ENCODE measurements around the gene DIPK1B. TPM values are rescaled to one million over a fixed set of nuclear protein-coding genes. Genes with fewer than 3 reads are reported as not detected.

DIPK1B gene
- total and polyA plus RNA-seq, 2 experiments from 2014 or later, result 18.7 to 60.0 TPM

DNA sequence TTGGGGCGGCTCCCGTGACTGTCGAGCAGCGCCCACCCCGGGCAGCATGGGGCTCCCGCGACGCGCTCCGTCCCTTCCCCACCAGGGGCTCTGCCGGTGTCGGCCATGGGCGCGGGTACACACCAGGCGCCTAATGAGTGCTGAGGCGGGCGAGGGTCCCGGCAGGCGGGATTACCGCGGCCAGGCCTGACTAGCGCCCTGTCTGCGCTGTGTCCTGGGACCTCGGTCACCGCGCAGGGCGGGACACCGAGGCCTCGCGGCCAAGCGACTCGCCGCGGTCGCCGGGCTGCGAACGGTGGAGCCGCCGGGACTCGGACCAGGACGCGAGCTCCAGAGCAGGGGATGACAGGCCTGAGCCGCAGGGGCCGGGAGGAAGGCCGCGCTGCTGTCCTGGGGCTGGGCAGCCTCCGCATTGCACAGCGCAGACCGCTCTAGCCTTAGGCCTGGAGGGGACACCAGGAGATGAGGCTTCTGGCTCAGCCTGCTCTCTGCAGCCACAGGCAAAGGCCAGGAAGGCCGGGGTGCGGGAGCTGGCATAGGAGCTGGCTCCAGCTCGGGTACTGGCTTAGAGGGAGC lies 16.3 kb downstream of the DIPK1B start:
- Mint-ChIP-seq H3K4me3 (peak overlapping the region; percentile 66), H3K36me3 (ENCODE audit: low read depth) (peaks cover 43% of the 10 kb centered on the region), H3K9me3 (no peaks in the 10 kb centered on the region; the same call in 1 of the 3 replicates), H3K27ac (no peak overlapping the region), H3K4me1 (peaks cover 18% of the 10 kb centered on the region), H3K27me3 (ENCODE audit: insufficient read depth, low read depth, poor library complexity) (peaks cover 25% of the 10 kb centered on the region)
- Histone ChIP-seq H2AFZ (no peak overlapping the region; the same call in 1 of the 2 replicates), H3K27ac (ENCODE audit: low read depth) (no peak overlapping the region), H3F3A (replicated peaks; ENCODE audit: low read depth) (peaks cover 38% of the 10 kb centered on the region), H3K4me1 (ENCODE audit: insufficient read depth) (peaks cover 9% of the 10 kb centered on the region; the same call in 1 of the 2 replicates), H3K4me3 (peak overlapping the region; percentile 99), H4K20me1 (replicated peaks; ENCODE audit: insufficient read depth) (peaks cover 31% of the 10 kb centered on the region), H3K36me3 (ENCODE audit: insufficient read depth) (peaks cover 22% of the 10 kb centered on the region), H3K4me2 (peak overlapping the region; percentile 94), H3K9me2 (ENCODE audit: insufficient read depth) (no peaks in the 10 kb centered on the region), H3K79me2 (replicated peaks; ENCODE audit: insufficient read depth) (peaks cover 35% of the 10 kb centered on the region), H3K27me3 (ENCODE audit: insufficient read depth) (peaks cover 15% of the 10 kb centered on the region)
- TF ChIP-seq EZH2phosphoT487 (IDR thresholded peaks at IDR 0.05; ENCODE audit: unreplicated experiment) (no peak), NANOG (IDR thresholded peaks at IDR 0.05; ENCODE audit: borderline replicate concordance) (no peak), ZNF331 (CRISPR knock-in tag; IDR thresholded peaks at IDR 0.05; ENCODE audit: low read depth) (no peak), CREB1 (CRISPR knock-in tag; IDR thresholded peaks at IDR 0.05; ENCODE audit: low read depth) (no peak), STAT1 (IDR thresholded peaks at IDR 0.05; ENCODE audit: unreplicated experiment) (no peak), POLR2AphosphoS5 (IDR thresholded peaks at IDR 0.05; ENCODE audit: low read depth) (no peak), EZH2 (IDR thresholded peaks at IDR 0.05; ENCODE audit: low read depth, unreplicated experiment) (no peak), ZNF114 (CRISPR knock-in tag; IDR thresholded peaks at IDR 0.05) (no peak), JUNB (IDR thresholded peaks at IDR 0.05; ENCODE audit: unreplicated experiment) (no peak)
- TF ChIP-seq, protein P1, sequence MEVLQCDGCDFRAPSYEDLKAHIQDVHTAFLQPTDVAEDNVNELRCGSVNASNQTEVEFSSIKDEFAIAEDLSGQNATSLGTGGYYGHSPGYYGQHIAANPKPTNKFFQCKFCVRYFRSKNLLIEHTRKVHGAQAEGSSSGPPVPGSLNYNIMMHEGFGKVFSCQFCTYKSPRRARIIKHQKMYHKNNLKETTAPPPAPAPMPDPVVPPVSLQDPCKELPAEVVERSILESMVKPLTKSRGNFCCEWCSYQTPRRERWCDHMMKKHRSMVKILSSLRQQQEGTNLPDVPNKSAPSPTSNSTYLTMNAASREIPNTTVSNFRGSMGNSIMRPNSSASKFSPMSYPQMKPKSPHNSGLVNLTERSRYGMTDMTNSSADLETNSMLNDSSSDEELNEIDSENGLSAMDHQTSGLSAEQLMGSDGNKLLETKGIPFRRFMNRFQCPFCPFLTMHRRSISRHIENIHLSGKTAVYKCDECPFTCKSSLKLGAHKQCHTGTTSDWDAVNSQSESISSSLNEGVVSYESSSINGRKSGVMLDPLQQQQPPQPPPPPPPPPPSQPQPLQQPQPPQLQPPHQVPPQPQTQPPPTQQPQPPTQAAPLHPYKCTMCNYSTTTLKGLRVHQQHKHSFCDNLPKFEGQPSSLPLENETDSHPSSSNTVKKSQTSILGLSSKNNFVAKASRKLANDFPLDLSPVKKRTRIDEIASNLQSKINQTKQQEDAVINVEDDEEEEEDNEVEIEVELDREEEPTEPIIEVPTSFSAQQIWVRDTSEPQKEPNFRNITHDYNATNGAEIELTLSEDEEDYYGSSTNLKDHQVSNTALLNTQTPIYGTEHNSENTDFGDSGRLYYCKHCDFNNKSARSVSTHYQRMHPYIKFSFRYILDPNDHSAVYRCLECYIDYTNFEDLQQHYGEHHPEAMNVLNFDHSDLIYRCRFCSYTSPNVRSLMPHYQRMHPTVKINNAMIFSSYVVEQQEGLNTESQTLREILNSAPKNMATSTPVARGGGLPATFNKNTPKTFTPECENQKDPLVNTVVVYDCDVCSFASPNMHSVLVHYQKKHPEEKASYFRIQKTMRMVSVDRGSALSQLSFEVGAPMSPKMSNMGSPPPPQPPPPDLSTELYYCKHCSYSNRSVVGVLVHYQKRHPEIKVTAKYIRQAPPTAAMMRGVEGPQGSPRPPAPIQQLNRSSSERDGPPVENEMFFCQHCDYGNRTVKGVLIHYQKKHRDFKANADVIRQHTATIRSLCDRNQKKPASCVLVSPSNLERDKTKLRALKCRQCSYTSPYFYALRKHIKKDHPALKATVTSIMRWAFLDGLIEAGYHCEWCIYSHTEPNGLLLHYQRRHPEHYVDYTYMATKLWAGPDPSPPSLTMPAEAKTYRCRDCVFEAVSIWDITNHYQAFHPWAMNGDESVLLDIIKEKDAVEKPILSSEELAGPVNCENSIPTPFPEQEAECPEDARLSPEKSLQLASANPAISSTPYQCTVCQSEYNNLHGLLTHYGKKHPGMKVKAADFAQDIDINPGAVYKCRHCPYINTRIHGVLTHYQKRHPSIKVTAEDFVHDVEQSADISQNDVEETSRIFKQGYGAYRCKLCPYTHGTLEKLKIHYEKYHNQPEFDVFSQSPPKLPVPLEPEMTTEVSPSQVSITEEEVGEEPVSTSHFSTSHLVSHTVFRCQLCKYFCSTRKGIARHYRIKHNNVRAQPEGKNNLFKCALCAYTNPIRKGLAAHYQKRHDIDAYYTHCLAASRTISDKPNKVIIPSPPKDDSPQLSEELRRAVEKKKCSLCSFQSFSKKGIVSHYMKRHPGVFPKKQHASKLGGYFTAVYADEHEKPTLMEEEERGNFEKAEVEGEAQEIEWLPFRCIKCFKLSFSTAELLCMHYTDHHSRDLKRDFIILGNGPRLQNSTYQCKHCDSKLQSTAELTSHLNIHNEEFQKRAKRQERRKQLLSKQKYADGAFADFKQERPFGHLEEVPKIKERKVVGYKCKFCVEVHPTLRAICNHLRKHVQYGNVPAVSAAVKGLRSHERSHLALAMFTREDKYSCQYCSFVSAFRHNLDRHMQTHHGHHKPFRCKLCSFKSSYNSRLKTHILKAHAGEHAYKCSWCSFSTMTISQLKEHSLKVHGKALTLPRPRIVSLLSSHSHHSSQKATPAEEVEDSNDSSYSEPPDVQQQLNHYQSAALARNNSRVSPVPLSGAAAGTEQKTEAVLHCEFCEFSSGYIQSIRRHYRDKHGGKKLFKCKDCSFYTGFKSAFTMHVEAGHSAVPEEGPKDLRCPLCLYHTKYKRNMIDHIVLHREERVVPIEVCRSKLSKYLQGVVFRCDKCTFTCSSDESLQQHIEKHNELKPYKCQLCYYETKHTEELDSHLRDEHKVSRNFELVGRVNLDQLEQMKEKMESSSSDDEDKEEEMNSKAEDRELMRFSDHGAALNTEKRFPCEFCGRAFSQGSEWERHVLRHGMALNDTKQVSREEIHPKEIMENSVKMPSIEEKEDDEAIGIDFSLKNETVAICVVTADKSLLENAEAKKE (CRISPR knock-in tag; IDR thresholded peaks at IDR 0.05), result no peak
- TF ChIP-seq, protein P2, sequence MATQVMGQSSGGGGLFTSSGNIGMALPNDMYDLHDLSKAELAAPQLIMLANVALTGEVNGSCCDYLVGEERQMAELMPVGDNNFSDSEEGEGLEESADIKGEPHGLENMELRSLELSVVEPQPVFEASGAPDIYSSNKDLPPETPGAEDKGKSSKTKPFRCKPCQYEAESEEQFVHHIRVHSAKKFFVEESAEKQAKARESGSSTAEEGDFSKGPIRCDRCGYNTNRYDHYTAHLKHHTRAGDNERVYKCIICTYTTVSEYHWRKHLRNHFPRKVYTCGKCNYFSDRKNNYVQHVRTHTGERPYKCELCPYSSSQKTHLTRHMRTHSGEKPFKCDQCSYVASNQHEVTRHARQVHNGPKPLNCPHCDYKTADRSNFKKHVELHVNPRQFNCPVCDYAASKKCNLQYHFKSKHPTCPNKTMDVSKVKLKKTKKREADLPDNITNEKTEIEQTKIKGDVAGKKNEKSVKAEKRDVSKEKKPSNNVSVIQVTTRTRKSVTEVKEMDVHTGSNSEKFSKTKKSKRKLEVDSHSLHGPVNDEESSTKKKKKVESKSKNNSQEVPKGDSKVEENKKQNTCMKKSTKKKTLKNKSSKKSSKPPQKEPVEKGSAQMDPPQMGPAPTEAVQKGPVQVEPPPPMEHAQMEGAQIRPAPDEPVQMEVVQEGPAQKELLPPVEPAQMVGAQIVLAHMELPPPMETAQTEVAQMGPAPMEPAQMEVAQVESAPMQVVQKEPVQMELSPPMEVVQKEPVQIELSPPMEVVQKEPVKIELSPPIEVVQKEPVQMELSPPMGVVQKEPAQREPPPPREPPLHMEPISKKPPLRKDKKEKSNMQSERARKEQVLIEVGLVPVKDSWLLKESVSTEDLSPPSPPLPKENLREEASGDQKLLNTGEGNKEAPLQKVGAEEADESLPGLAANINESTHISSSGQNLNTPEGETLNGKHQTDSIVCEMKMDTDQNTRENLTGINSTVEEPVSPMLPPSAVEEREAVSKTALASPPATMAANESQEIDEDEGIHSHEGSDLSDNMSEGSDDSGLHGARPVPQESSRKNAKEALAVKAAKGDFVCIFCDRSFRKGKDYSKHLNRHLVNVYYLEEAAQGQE (IDR thresholded peaks at IDR 0.05; ENCODE audit: unreplicated experiment), result no peak
- TF ChIP-seq, protein P3, sequence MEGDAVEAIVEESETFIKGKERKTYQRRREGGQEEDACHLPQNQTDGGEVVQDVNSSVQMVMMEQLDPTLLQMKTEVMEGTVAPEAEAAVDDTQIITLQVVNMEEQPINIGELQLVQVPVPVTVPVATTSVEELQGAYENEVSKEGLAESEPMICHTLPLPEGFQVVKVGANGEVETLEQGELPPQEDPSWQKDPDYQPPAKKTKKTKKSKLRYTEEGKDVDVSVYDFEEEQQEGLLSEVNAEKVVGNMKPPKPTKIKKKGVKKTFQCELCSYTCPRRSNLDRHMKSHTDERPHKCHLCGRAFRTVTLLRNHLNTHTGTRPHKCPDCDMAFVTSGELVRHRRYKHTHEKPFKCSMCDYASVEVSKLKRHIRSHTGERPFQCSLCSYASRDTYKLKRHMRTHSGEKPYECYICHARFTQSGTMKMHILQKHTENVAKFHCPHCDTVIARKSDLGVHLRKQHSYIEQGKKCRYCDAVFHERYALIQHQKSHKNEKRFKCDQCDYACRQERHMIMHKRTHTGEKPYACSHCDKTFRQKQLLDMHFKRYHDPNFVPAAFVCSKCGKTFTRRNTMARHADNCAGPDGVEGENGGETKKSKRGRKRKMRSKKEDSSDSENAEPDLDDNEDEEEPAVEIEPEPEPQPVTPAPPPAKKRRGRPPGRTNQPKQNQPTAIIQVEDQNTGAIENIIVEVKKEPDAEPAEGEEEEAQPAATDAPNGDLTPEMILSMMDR (conservative IDR thresholded peaks at IDR 0.05; ENCODE audit: low read depth in 2 of 2), result no peak
- TF ChIP-seq, protein P4, sequence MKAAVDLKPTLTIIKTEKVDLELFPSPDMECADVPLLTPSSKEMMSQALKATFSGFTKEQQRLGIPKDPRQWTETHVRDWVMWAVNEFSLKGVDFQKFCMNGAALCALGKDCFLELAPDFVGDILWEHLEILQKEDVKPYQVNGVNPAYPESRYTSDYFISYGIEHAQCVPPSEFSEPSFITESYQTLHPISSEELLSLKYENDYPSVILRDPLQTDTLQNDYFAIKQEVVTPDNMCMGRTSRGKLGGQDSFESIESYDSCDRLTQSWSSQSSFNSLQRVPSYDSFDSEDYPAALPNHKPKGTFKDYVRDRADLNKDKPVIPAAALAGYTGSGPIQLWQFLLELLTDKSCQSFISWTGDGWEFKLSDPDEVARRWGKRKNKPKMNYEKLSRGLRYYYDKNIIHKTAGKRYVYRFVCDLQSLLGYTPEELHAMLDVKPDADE (IDR thresholded peaks at IDR 0.05), result no peak
- peak; percentile 70 for DNase-seq (ENCODE audit: low spot score)
- ATAC-seq, result peak; percentile 63

Data from GM23338 (cell line).